ENCODE measurements around the gene ZNF518B.

GRCh38 chr4:10456595-10457254 is 501 bp downstream of the ZNF518B start:
- TF ChIP-seq POLR2A (IDR thresholded peaks at IDR 0.05; ENCODE audit: low read depth, low read length) (no peak), TAF1 (IDR thresholded peaks at IDR 0.05; ENCODE audit: borderline replicate concordance, low read depth, low read length) (no peak)
